ENCODE data around the gene RRN3.
"Not testable (repeated sequence)": the region's sequence is repeated elsewhere in the genome, so short reads cannot be mapped to it uniquely, and the experiment has no call there.

RRN3 gene

GRCh38 chr16:15093955-15094827 is at the start of gene RRN3:
TSS of gene RRN3 (minus strand) at chr16:15094272. CDS start at chr16:15094233, 39 bp downstream.
- peak within 1 kb of the TSS; percentile 78 for H3K4me3 ChIP-seq (ENCODE audit: low read length)

- H3K4me3 ChIP-seq (ENCODE audit: low read length) = not testable (repeated sequence)
Measured at GRCh38 chr16:15143601-15144091, 49.6 kb upstream of the RRN3 start.

GRCh38 chr16:15142891-15143600 is 49.0 kb upstream of the RRN3 start:
- not testable (repeated sequence) for H3K4me3 ChIP-seq (ENCODE audit: low read length)

GRCh38 chr16:15142107-15142890 is 48.2 kb upstream of the RRN3 start:
- not testable (repeated sequence) for H3K4me3 ChIP-seq (ENCODE audit: low read length)

- H3K4me3 ChIP-seq (ENCODE audit: low read length) = no peak overlapping the region
Measured at GRCh38 chr16:15141586-15141985, 47.5 kb upstream of the RRN3 start.

GRCh38 chr16:15140444-15141365 is 46.6 kb upstream of the RRN3 start:
- not testable (repeated sequence) for H3K4me3 ChIP-seq (ENCODE audit: low read length)

More at GRCh38 chr16:15141586-15141985, 47.5 kb upstream of the RRN3 start:
- no peak for TF ChIP-seq ZNF274 (IDR thresholded peaks at IDR 0.05; ENCODE audit: low read depth, low read length)

GRCh38 chr16:15137514-15137913 is 43.4 kb upstream of the RRN3 start:
- H3K4me3 ChIP-seq (ENCODE audit: low read length) = not testable (repeated sequence)

- H3K4me3 ChIP-seq (ENCODE audit: low read length) = not testable (repeated sequence)
Measured at GRCh38 chr16:15135483-15136360, 41.6 kb upstream of the RRN3 start.

GRCh38 chr16:15134752-15135482 is 40.8 kb upstream of the RRN3 start:
- H3K4me3 ChIP-seq (ENCODE audit: low read length) = not testable (repeated sequence)

GRCh38 chr16:15133554-15133953 is 39.5 kb upstream of the RRN3 start:
- H3K4me3 ChIP-seq (ENCODE audit: low read length) = not testable (repeated sequence)

GRCh38 chr16:15132719-15133428 is 38.8 kb upstream of the RRN3 start:
- H3K4me3 ChIP-seq (ENCODE audit: low read length) = not testable (repeated sequence)

GRCh38 chr16:15130943-15131700 is 37.0 kb upstream of the RRN3 start:
- H3K4me3 ChIP-seq (ENCODE audit: low read length) = not testable (repeated sequence)

- not testable (repeated sequence) for H3K4me3 ChIP-seq (ENCODE audit: low read length)
Measured at GRCh38 chr16:15130256-15130932, 36.3 kb upstream of the RRN3 start.

GRCh38 chr16:15127641-15128425 is 33.8 kb upstream of the RRN3 start:
- not testable (repeated sequence) for H3K4me3 ChIP-seq (ENCODE audit: low read length)

- H3K4me3 ChIP-seq (ENCODE audit: low read length) = not testable (repeated sequence)
Measured at GRCh38 chr16:15100372-15100987, 6.4 kb upstream of the RRN3 start.
